HCT116 (cell line): ENCODE measurements around the gene AADACL2.

ENCODE experiments used
- EGR1 ChIP-seq: IDR thresholded peaks from 2 replicates; pipeline ENCODE4 v1.6.1; 2012; ENCODE audit warnings: low read depth
- YY1 ChIP-seq: IDR thresholded peaks from 2 replicates; pipeline ENCODE4 v1.6.1; 2011; ENCODE audit warnings: low read length, low read depth, moderate library complexity, mild to moderate bottlenecking; ENCODE audit not compliant: insufficient replicate concordance; ENCODE audit errors: extremely low read depth
- TF ChIP-seq, protein P1 (sequence below), 3 experiments: fragments of 200-600 bp in 1 of 3; sonication (generic) in 1 of 3; IDR thresholded peaks in 2 of 3; conservative IDR thresholded peaks in 1 of 3; 2 replicates each; pipeline ENCODE4 v1.5.1; 2012 to 2017; ENCODE audit warnings: low read depth in 2 of 3, low read length in 2 of 3, antibody characterized with exemption in 1 of 3, borderline replicate concordance in 1 of 3, control low read depth in 1 of 3, mild to moderate bottlenecking in 1 of 3, mixed read lengths in 1 of 3, mixed run types in 1 of 3, moderate library complexity in 1 of 3; ENCODE audit not compliant: insufficient read depth in 1 of 3
- TF ChIP-seq, protein P2 (sequence below): IDR thresholded peaks from 2 replicates; pipeline ENCODE4 v1.6.1; 2012

DNA sequence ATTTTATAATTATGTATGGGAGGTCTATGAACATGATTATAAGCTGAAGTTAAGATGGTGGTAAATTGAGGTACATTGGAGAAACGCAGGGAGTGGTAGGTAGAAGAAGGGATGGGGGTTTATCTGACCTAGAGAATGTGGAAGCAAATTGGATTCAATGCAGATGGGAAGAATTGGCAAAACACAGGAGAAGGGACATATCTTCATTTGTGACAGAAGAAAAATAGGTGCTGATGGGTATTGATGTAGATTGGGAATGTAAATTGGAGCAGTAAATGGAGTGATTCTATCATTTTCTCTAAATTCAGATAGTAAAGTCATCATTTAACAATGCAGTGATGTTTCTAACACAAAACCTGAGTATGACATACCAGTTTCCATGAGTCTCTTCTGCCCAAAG, 40.5 kb downstream of the AADACL2 start:
- TF ChIP-seq EGR1 (no peak), YY1 (no peak)
- TF ChIP-seq, protein P1, sequence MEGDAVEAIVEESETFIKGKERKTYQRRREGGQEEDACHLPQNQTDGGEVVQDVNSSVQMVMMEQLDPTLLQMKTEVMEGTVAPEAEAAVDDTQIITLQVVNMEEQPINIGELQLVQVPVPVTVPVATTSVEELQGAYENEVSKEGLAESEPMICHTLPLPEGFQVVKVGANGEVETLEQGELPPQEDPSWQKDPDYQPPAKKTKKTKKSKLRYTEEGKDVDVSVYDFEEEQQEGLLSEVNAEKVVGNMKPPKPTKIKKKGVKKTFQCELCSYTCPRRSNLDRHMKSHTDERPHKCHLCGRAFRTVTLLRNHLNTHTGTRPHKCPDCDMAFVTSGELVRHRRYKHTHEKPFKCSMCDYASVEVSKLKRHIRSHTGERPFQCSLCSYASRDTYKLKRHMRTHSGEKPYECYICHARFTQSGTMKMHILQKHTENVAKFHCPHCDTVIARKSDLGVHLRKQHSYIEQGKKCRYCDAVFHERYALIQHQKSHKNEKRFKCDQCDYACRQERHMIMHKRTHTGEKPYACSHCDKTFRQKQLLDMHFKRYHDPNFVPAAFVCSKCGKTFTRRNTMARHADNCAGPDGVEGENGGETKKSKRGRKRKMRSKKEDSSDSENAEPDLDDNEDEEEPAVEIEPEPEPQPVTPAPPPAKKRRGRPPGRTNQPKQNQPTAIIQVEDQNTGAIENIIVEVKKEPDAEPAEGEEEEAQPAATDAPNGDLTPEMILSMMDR (IDR thresholded peaks at IDR 0.05 in 2 of 3, conservative IDR thresholded peaks at IDR 0.05 in 1 of 3; ENCODE audit: borderline replicate concordance in 1 of 3, insufficient read depth in 1 of 3, low read depth in 2 of 3, low read length in 2 of 3) = no peak
- TF ChIP-seq, protein P2, sequence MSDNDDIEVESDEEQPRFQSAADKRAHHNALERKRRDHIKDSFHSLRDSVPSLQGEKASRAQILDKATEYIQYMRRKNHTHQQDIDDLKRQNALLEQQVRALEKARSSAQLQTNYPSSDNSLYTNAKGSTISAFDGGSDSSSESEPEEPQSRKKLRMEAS = no peak
